Germinal center (tissue), 1 donor: ENCODE data around the gene ARHGEF4.
"Not testable (repeated sequence)": the region's sequence is repeated elsewhere in the genome, so short reads cannot be mapped to it uniquely, and the experiment has no call there.

Source experiments
- DNase-seq: peaks from one replicate; pipeline ENCODE4 v3.0.0; 2012; ENCODE audit warnings: mixed read lengths, low spot score

The ARHGEF4 gene

GRCh38 chr2:130977461-130978050 lies 140.8 kb downstream of the ARHGEF4 start:
- DNase-seq, result no peak

DNA sequence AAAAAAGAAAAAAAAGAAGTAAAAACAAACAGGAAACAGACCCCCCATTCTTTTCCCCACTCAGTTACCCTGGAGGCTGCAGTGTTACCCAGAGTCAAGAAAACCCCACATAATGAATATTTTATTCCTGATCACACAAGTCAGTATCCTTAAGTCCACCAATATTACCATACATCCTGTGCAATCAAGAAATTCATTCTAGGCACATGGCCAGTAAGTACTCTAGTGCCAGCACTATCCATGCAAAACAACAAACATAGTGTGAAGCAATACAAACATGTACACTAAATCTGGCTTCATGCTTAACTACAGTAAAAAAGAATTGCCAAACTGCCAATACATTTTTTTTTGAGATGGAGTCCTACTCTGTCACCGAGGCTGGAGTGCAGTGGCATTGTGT lies 145.0 kb downstream of the ARHGEF4 start:
- no peak for DNase-seq

- DNase-seq, result no peak
Measured at GRCh38 chr2:130985206-130985780, 148.6 kb downstream of the ARHGEF4 start.

- no peak for DNase-seq
Measured at GRCh38 chr2:130985831-130986649, 149.3 kb downstream of the ARHGEF4 start.

- DNase-seq, result no peak
Measured at GRCh38 chr2:130986890-130987493, 150.3 kb downstream of the ARHGEF4 start.

GRCh38 chr2:130987519-130988425 lies 151.1 kb downstream of the ARHGEF4 start:
- DNase-seq, result no peak

DNA sequence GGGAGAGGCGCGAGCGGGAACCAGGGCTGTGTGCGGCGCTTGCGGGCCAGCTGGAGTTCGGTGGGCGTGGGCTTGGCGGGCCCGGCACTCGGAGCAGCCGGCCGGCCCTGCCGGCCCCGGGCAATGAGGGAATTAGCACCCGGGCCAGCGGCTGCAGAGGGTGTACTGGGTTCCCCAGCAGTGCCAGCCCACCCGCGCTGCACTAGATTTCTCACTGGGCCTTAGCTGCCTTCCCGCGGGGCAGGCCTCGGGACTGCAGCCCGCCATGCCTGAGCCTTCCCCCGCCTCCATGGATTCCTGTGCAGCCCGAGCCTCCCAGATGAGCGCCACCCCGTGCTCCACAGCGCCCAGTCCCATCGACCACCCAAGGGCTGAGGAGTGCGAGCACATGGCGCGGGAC lies 154.7 kb downstream of the ARHGEF4 start:
- not testable (repeated sequence) for DNase-seq

GRCh38 chr2:130992003-130992402 lies 155.3 kb downstream of the ARHGEF4 start:
- not testable (repeated sequence) for DNase-seq

DNA sequence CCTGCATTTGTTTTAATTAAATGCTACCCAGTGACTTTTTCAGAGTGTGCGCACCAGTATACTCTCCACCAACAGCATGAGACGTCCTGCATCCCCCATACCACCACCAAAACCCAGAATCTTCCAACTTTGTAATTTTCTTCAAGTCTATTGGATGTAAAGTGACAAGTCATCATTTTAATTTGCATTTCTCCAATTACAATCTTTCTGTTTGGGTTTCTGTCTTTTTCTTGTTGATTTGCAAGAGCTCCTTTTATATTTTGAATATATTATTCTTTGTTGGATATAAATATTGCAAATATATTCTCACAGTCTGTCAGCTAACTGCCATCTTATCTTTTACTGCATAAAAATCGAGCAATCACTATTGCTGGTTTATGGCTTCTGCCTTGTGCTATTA lies 160.0 kb downstream of the ARHGEF4 start:
- DNase-seq, result no peak

DNA sequence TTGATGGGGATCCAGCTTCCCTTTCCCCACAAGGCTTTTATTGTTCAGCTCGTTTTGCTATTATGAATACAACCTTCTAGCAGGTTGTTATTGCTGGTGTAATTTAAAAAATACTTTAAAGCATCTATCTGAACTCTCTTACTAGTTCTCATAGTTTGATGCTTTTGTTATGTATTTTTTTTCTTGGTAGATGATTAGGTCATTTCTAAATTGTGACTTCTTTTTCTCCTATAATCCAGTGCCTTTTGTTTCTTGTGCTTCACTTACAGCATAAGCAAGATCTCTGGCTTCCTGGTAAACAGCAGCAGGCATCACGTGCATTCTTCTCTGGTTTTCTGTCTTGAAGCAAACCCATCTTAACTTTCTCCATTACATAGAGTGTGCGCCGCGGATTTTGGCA lies 160.5 kb downstream of the ARHGEF4 start:
- no peak for DNase-seq

- no peak for DNase-seq
Measured at GRCh38 chr2:130998561-130998960, 161.8 kb downstream of the ARHGEF4 start.

DNA sequence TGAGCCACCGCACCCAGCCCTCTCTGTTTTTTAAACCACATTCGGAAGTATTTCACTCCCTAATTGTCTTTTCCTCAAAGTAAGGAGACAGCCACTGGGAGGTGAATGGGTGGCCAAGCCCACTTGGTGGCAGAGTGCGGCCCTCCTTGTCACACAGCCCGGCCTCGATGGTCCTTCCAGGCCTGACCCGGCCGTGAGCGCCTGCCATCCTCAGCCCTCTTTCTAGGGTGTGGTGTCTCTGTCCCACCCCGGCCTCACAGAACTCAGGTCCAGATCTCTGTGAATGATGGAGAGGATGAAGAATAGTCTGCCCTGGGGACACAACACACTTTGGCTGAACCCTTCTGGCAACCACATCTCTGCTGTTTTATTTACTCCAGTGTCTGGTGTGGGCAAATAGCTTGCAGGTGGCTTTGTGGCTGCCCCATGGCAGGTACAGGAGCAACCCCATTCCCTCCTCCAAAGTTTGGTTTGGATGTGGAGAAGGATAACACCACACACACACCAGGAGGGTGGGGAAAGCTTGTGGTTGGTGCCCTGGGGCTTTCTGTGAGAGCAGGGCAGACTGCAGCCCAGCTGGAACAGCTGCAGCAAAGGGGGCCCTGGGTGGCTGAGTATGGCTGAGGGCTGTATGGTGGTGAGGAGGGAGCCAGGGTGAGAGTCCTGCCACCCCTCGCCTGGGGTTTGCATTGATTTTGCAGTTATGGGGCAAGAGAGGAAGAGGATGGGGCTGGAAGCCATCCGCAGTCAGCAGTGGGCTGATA lies 167.9 kb downstream of the ARHGEF4 start:
- no peak for DNase-seq

- no peak for DNase-seq
Measured at GRCh38 chr2:131005216-131005935, 168.7 kb downstream of the ARHGEF4 start.

DNA sequence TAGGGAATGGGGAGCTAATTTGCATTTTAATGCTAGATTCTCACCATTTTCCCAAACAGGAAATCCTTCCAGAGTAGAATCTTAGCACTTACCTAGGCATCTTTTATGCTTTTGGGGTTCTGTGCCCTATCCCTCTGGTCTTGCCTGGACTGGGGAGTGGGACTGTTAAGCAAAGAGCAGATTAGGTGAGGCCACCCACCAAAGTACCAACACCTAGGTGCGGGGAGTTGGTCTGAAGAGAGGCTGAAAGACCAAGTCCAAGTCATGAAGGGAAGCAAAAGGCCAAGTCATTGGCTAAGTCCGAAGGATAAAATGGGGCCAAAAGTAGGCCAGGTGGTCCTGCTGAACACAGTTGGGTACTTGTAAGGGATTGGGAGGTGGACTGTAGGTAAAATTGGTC lies 169.8 kb downstream of the ARHGEF4 start:
- no peak for DNase-seq

DNA sequence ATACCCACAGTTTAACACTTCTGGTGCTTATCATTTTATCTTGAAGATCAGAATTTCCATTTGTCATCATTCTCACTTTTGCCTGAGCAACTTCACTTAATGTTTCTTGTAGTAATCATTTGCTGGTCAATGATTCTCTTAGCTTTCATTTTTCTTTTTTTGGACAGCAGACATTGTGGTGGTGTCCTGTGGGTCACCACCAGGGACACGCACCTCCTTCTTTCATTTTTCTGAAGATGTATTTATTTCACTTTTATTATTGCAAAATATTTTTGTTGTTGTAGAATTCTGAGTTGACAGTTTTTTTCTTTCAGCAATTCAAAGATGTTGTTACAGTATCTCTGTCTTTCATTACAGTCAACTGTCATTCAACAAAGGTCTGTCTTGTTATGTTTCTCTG lies 172.3 kb downstream of the ARHGEF4 start:
- DNase-seq, result no peak

DNA sequence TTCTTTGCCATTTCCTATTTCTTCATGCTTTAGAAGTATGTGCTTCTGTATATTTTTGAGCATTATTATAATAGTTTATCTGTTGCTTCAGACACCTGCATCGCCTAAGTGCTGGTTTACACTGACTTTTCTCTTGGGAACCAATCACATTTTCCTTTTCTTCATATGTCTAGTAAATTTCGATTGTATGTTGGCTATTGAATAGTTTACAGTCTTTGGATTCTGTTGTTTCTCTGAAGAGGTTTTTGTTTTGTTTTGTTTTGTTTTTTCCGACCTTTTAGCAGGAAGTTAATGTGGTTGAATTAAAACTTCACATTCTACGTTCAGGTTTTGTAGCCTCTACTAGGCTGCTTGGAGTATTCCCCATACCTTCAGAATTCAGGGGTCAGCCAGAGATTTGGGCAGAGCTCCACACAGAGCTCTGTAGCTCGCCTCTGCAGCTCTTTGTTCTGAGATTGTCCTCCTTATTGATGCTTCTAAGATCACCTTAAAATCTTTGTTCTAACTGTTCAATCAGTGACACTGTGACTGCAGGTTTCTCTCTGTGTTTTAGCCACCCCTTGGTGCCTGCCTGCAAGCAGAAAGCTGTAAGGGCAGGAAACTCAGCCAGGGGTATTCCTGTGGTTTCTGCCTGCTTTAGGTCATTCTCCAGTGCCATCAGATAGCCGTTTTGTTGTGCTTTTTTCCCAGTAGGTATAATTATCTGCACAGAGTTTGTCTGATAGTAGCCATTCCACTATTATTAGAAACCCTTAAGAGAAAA lies 173.2 kb downstream of the ARHGEF4 start:
- DNase-seq, result no peak

GRCh38 chr2:131010566-131010965 lies 173.9 kb downstream of the ARHGEF4 start:
- no peak for DNase-seq

DNA sequence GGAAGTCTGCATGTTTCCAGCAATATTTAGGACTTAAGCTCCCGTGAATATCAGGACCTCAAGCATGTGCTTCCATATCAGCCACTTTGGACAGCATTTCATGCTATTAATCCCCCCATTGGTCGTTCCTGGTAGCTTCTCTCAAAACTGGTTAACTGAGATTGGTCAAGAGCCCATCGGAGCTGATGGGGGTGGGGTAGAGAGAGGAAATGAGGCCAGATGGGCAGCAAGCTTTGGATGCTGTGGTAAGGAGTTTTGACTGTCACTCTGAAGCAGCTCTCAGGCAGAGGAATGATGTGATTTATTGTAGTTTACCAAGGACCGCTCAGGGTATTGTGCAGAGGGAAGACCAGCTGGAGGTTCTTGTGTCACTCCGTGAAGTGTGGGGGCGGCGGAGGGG lies 174.8 kb downstream of the ARHGEF4 start:
- no peak for DNase-seq

DNA sequence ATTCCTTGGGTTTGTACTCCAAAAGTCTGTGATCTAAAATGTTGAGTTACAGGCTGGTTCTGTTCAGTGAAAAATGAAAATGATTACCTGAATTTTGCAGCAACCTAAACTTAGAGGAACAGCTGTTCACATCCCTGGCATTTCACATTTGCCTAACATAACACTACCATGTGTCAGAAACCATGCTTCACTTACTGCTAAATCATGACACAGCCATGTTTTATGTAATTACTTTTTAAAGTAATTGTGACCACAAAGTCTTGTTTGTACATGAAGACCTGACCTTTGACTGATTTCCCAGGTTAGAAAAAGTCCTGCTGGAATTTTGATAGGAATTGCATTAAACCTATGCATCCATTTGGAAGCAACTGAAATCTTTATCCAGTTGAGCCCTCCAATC lies 177.4 kb downstream of the ARHGEF4 start:
- DNase-seq, result no peak

GRCh38 chr2:131015764-131016163 lies 179.1 kb downstream of the ARHGEF4 start:
- DNase-seq, result no peak
